Measurements from ENCODE around the gene ARHGAP10. TPM values are rescaled to one million over a fixed set of nuclear protein-coding genes. Genes with fewer than 3 reads are reported as not detected.

Gene ARHGAP10
- total RNA-seq, 1 donor from 2014 or later, result 11.5 TPM

DNA sequence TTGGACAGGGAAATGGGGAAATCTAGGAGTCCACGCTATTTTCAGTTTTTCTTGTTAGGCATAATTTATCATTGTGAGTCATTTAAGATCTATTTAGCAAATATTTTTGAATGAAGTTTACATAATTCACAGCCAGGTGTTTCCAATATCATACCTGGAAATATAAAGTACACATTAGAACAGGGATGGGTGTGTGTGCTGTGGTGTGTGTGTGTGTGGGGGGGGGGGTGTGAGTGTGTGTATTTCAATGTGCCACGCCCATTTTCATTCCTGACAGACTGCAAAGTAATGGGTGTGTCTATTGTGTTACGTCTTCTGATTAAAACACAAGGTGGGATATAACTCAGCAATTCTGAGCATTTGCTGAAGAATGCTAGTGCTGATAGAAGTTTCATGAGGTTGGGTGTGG is 33.2 kb downstream of the ARHGAP10 start:
- intact Hi-C loops (cut with micrococcal nuclease), result no loop called here

DNA sequence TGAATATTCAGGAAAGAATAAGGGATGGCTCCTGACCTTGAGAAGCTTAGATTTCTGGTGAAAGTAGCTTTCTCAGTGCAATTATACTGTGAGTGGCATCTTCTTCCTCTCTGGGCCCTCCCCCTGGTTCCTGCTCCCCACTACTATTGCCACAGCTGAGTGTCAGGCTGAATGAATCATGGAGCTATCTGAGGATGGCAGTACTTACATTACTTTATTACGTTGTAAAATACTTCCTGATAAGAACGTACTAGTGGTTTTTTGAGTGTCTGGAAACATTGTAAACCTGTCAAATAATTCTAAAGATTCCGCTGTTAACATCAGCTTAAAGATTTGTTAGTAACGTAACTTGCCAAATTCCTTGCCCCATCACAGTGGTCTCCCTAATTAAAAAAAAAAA is 36.2 kb downstream of the ARHGAP10 start:
- intact Hi-C loops (cut with micrococcal nuclease), result no loop called here

DNA sequence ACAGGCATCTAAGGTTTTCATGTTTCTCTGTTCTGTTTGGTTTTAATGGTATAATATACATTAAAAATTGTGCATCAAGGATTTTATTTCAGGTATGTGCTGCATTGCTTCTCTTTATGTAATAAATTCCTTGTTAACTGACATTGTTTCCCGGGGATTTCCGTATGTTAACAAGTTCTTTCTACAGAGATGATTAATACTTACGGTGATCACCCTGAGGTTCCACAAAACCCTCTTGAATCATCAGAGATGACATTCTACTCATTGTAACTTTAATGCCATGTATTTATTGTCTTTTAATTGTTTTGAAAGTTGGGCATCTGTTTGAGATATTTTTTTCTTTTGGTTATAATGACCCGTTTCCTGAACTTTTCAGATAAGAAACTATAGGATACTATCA is 37.5 kb downstream of the ARHGAP10 start:
- intact Hi-C loops (cut with micrococcal nuclease), result no loop called here

DNA sequence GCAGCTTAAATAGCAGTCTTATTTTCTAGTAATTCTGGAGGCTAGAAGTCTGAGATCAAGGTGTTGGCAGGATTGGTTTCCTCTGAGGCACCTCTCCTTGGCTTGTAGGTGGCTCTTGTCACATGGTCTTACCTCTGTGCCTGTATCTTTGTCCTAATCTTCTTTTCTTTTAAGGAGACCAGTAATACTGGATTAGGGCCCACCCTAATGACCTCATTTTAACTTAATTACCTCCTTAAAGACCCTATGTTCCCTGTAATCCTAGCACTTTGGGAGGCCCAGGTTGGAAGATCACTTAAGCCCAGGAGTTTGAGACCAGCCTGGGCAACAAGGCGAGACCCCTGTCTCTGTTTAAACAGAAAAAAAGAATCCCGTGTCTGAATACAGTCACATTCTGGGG is 38.9 kb downstream of the ARHGAP10 start:
- intact Hi-C loops (cut with micrococcal nuclease), result no loop called here

DNA sequence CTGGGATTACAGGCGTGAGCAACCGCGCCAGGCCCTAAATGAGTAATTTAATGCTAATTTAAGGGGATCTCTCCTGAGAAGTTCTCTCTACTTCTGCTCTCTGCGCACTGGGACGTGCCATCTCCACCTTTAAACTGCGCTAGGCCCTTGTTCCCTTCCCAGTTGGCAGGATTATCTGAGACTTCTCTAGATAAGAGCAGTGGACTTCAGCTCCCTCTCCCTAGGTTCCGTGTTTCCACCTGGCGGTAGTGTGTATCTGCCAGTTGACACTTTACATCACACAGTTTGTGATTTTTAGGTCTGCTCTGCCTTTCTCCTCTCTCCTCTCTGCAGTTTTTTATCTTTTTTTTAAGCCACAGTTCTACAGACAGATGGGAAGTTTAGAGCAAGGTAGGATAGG is 40.2 kb downstream of the ARHGAP10 start:
- intact Hi-C loops (cut with micrococcal nuclease), result no loop called here

DNA sequence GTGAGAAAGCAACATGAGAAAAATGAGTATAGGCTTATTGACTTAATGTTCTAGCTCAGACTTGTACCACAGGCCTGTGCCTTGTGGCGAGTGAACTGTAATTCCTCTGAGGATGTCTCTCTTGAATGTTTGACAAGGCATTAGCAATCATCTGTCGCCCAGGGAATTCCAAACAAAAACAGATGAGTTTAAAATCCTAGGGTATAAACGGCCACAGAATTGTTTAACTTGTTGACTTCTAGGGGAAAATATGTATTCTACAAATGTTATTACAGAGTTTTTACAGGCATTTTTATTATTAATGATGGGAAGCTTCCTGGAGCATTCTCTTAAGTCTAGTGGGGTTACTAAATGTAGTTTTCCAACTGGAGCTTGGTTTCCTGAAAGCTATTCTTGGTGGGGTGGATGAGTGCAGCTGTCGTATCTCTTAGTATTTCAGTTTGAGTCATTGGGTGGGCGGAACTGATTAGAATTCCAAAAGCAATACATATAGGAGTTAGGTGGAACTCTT is 40.6 kb downstream of the ARHGAP10 start:
- intact Hi-C loops (cut with micrococcal nuclease), result no loop called here

DNA sequence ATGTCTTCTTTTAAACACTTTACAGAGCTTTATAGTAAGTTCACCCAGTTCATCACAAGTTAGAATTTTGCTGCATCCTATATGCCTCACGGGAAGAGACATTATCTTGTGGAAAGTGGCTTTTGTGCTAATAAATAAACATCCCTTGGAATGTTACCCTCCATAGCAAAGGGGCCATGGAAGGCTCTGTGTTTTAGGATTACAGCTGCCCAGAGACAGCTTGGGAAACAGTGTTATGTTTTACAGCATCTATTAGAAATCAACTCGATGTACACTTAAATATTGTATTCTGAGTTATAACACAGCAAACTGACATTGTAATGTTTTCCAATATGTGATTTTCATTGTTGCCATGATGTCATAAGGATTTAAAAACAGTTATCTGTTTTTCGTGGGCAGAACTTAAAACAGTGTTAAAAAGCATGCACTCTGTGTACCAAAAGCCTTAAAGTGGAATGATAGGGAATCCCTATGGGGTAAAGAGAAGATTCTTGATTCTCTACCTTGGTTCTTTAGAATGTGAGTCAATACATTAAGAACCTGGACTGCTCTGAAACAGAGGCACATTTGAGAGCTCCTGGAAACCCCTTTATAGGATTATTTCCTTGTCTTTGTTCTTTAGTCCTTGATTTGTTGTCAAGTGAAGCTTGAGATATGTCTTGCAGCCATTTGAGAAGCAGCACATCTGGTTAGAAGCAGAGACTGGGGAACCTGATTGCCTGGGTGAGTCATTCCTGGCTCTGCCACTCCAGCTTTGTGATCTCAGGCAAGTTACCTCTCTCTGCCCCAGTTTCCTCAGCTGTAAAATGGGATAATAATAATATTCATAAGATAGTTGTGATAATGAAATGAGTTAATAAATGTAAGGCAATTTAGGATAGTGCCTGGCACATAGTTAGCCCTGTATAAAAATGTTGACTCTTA is 41.6 kb downstream of the ARHGAP10 start:
- intact Hi-C loops (cut with micrococcal nuclease), result no loop called here

DNA sequence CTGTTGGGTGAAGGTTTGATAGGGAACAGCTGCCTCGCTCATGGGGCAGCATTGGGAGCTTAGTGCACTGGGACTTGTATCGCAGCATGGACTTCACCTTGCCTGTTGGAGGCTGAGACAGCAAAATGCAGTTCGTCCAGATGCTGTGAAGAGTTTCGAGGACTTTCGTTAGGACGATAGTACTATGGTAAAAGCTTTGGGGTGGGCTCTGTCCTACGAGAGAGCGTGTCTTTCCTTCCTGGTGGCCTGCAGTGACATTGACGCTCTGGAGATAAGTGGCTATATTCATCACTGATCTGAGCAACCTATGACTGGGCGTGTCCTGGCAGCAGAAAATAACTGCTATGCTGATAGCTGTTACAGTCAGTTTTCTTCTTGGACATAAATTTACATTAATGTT is 44.8 kb downstream of the ARHGAP10 start:
- intact Hi-C loops (cut with micrococcal nuclease), result no loop called here

DNA sequence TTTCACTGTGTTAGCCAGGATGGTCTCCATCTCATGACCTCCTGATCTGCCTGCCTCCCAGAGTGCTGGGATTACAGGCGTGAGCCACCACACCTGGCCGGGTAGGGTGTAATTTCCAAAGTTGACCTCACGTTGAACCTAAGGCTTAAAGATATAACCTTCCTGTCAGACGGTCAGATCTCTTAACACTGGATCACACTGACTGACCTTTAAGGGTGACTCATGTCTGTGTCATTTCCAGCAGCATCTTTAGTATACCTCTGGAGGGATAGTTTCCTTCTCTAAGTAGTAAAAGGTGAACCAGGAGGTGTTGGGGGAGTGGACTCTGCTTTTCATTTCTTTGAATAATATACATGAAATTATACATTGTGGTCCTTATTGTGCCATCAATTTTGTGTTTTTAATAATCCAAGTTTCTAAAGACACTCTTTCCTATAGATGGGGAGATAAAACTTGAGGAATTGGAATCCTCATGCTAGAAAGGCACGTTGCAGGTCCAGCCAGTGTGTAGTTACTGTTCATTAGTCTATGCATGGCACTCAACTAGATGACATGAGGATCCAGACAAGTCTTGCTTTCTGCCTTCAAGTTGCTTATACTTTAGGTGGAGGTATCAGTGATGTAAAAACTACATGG is 45.7 kb downstream of the ARHGAP10 start:
- intact Hi-C loops (cut with micrococcal nuclease), result no loop called here

DNA sequence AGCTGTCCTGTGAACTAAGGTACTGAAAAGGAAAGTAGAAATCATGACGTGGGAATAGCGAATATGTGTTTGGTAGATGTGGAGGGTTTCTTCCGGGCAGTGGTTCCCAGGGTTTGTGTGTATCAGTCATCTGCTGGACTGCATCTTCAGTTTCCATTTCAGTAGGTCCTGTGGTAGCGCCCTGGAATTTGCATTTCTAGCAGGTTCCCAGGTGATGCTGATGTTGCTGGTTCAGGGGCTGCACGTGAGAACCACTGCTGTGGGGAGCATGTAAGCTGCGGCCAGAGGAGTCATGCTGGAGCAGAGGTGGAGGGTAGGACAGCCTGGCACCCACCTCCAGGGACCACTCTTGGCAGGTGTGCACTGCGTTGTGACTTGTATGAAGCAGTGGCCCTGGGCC is 47.1 kb downstream of the ARHGAP10 start:
- intact Hi-C loops (cut with micrococcal nuclease), result no loop called here

DNA sequence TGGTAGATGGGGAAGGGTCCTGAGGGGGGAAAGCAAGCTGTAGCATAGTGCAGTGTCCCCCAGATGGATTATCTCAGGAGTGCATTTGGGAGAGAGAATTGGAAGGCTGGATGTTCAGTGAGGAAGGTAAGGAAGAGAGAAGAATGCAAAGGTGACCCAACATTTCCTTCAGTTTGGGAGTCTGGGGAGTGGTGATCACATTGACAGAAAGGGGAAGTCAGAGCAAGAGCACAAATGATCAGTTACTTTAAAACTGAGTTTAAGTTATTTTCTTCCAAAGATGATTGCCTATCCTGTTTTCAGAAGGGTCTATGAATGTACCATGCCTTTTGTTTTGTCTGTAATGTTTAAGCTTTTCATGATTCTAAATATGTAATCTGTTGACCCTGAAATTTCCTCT is 47.6 kb downstream of the ARHGAP10 start:
- intact Hi-C loops (cut with micrococcal nuclease), result no loop called here

DNA sequence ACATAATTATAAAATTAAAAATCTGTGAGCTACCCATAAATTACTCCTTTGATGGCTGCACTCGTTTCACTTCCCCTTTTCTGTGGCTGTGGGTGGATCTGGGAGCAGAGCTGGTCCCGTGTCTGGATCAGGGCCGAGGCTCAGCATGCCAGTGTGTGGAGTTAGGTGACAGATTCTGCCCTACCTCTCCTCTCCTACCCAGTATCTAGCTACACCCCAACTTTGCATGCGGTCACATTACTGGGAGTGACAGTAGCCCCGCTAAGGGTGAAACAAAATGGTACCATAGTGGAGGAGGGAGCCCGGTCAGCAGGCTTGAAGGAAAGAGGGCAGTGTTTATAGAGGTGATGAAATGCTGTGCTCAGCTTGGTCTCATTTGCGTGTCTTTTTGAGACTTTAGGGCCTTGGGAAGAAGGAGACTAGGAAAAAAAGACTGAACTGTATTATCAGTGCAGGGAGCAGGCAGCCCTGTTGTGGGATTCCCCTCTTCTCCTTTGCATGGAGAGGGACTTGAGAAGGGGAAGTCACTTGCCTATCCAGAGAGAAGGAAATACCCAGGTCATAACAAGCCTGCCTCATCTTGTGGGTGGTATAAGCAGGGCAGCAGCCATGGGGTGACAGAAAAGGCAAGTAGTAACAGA is 48.4 kb downstream of the ARHGAP10 start:
- intact Hi-C loops (cut with micrococcal nuclease), result loop anchor here (2.0 kb wide), 1 partner anchor 15 kb away; no protein-coding TSS in a partner anchor

DNA sequence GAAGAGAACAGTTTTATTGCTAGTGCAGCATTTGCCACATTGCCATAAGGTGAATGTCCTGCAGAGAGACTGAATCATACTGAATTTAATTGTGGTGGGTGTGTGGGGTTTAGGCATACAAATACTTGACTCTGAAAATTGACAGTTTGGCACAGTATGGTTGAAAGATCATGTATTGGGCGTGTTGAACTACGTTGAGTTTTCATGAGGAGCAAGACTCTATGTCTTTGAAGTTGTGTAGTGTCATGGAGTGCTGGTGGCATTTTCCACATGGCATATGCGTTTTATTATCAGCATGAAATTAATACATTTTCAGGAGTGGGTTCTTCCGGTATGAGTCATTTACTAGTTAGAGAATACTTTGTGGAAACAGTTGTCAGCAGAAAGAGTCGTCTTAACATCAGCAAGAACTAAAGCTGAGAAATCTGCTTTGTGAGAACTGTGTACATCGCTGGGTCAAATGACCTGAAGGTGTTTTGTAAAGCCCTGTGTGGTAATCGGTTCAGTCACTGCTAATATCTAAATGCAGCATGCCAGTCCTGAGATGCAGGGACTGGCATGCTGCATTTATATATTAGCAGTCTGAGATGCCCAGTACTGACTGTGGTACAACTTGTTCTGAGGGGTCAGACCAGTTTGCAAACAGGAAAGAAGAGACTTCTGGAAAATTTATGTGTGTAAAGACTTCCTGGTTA is 50.3 kb downstream of the ARHGAP10 start:
- intact Hi-C loops (cut with micrococcal nuclease), result no loop called here

DNA sequence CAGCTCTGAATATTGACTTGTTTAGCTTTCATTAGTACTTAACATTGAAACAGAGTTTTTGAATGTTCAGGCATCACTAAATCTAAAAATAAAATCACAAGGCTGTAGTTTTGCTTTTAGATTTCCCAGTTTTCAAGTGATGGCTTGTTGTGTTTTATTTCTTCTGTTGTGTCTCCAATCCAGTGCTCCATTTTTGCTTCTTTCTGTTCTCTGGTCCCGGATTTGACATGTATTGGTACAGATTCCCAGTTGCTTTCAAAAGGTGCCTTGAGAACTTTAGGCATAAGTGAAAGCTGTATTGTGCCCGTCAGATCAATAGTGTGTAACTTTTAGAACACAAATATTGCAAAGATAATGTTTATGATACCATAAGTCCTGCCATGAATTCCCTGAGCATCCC is 53.2 kb downstream of the ARHGAP10 start:
- intact Hi-C loops (cut with micrococcal nuclease), result no loop called here

DNA sequence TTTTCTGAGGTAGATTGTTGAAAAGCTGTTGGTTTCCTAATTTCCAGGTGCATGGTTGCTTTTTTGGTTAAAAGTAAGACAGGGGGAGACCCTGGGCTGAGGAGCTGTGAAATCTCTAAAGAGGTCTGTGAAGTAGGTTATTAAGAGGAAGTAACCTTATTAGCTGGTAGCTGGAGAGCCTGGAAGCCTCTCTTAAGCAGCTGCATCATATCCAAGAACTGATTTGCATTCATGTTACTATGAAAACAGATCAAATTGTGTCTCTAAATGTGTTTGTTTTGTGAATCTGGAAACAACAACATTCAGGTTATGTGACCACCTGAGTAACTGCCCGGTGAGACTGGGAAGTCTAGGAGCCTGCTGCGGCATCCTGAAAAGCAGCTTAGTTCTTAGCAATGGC is 54.1 kb downstream of the ARHGAP10 start:
- intact Hi-C loops (cut with micrococcal nuclease), result no loop called here

DNA sequence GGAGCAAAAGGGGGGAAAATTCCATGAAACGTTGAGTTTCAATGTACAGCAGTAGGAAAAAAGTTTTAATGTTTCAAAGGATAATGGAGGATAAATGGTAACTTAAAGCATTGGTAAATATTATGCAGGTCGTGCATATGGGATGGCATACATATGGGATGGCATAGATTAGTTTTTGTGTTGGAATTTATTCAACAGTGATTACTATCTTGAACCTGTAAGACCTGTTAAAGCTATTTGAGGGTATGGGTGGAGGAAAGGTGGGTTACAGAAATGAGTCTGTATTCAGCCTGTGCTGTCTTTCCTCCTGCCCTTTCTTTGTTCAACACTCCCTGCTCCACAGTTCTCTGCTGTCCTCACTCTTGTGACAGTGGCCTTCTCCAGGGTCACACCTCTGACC is 54.6 kb downstream of the ARHGAP10 start:
- intact Hi-C loops (cut with micrococcal nuclease), result no loop called here

DNA sequence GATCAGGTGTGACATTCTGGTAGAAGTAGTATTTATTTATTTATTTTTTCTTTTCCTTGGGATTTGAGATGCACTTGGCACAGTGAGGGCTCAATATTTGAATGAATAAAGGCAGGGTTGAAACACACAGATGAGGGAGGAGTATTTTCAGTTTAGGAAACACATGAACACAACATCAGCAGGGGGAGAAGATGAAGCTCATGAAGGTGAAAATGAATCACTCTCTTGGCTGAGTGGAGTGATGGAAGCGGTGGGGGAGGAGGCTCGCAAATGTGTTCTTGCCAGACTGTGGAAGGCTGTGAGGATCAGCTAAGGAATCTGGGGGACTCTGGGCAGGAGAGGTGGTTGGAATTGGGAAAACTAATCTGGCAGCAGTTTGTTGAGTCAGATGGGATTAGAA is 55.3 kb downstream of the ARHGAP10 start:
- intact Hi-C loops (cut with micrococcal nuclease), result no loop called here

DNA sequence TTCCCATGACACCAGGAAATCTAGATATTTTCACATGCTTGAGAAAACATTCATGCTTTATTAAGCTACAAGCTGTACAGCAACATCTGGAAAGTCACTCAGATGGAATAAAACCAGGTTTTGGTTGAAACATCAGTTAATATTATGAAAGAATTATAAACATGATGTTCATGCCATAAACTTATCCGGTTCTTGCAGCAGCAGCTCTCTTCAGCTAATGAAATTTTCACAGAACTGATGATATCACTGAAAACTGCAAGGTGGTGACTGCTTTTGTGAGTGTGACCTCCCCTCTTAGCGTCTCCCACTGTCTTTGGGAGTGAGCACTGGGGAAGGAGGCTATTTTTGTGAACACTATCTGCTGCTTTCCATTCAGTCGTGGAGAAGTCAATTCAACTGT is 56.9 kb downstream of the ARHGAP10 start:
- intact Hi-C loops (cut with micrococcal nuclease), result no loop called here

DNA sequence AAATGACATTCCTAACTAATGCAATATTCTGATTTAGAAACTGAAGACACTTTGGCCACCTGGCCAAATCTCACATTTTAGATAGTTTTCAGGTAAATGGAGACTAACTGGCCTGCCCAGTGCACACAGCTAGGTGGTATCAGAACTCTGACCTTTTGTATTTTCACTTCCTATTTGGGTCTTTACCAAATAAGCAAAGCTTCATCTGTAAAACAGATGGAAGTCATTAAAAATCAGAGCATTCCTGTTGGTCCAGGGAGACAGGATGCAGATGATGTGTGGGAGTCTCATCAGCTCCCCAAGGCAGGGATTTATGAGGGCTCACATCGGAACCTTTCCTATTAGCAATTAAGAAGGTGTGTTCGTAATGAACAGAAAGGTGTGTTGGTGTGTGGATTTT is 57.7 kb downstream of the ARHGAP10 start:
- intact Hi-C loops (cut with micrococcal nuclease), result no loop called here

DNA sequence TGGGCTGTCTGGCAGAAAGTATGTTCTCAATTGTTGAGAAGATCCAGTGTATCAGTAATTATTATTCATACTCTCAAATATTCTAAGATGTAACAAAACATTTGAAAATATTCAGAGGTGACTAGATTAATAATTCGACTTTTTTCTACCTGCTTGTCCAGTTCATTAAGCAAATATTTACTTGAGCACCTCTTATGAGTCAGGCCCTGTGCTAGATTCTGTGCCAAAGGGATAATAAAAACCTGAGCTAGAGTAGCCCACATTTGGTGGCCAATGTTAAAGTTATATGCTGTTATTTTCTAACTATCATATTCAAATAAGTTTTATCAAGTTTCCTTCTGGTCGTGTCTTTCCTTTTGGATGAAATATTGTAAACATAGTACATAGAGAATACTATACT is 58.5 kb downstream of the ARHGAP10 start:
- intact Hi-C loops (cut with micrococcal nuclease), result loop anchor here (5.0 to 10.0 kb wide), 4 partner anchors 58 to 1856 kb away; partner anchors contain the start of genes ARHGAP10 and ZNF827

DNA sequence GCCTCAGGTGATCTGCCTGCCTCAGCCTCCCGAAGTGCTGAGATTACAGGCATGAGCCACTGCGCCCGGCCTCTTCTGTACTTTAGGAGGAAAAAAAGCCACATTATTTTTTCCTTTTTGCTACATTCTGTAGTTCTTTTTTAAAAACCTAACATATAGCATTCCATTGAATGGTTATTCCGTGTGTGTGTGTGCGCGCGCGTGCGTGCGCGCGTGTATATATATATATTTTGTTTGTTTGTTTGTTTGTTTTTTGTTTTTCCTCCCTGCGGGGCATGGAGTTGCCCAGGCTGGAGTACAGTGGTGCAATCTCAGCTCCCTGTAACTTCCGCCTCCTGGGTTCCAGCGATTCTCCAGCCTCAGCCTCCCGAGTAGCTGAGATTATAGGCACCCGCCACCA is 59.5 kb downstream of the ARHGAP10 start:
- intact Hi-C loops (cut with micrococcal nuclease), result loop anchor here (5.0 to 10.0 kb wide), 4 partner anchors 59 to 1857 kb away; partner anchors contain the start of genes ARHGAP10 and ZNF827

Data from T-helper 1 cell treated with Interleukin-12 subunit alpha and Interleukin-12 subunit beta and Interleukin-4 antibody, amounts not matched to agents 30 ng/mL and 1 ng/mL, for 36 hours (primary cell).